ENCODE results near the gene FLVCR2. TPM values are rescaled to one million over a fixed set of nuclear protein-coding genes. Genes with fewer than 3 reads are reported as not detected.

The FLVCR2 gene
- total RNA-seq, 1 donor from 2014 or later = 50.6 TPM

DNA sequence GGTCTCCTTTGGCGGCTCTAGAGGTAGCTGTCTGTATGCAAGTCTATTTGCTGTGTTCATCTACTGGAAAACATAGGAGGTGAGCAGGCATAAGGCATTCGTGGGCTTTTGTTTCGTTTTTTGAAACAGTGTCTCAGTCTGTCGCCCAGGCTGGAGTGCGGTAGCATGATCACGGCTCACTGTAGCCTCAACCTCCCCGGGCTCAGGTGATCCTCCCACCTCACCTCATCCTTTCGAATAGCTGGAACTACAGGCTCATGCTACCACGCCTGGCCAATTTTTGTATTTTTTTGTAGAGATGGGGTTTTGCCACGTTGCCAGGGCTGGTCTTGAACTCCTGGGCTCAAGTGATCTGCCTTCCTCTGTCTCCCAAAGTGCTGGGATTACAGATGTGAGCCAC, 27.5 kb downstream of the FLVCR2 start:
- Mint-ChIP-seq H3K4me1 (ENCODE audit: unreplicated experiment) (peaks cover 76% of the 10 kb centered on the region), H3K27me3 (ENCODE audit: unreplicated experiment) (peaks cover 3% of the 10 kb centered on the region), H3K36me3 (ENCODE audit: low read depth, unreplicated experiment) (peaks cover 23% of the 10 kb centered on the region), H3K27ac (ENCODE audit: unreplicated experiment) (peak overlapping the region; percentile 94), H3K4me3 (ENCODE audit: unreplicated experiment) (no peak overlapping the region), H3K9me3 (ENCODE audit: unreplicated experiment) (no peaks in the 10 kb centered on the region)
- DNase-seq (ENCODE audit: low spot score) = no peak
- TF ChIP-seq CTCF (IDR thresholded peaks at IDR 0.05; ENCODE audit: unreplicated experiment) = no peak

DNA sequence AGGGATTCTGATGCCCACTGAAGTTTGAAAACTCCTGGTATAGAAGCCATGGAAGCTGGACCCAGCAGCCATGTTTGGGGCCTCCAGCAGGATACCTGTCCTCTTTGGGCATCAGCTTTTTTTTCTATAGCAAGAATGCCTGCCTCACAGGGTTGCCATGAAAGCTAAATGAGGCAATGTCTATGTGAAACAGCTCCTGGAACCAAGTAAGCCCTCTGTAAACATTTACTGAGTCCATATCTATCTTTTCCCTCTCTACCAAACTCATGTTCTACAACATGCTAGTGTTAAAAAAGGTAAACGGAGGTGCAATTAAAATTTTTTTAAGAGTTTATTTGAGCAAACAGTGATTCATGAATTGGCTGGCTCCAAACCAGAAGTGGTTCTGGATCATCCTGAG, 28.6 kb downstream of the FLVCR2 start:
- TF ChIP-seq CTCF (IDR thresholded peaks at IDR 0.05; ENCODE audit: unreplicated experiment) = no peak
- no peaks in the 10 kb centered on the region for H3K9me3 Mint-ChIP-seq (ENCODE audit: unreplicated experiment)
- no peak overlapping the region for H3K4me3 Mint-ChIP-seq (ENCODE audit: unreplicated experiment)
- no peak overlapping the region for H3K27ac Mint-ChIP-seq (ENCODE audit: unreplicated experiment)
- DNase-seq (ENCODE audit: low spot score) = no peak
- H3K36me3 Mint-ChIP-seq (ENCODE audit: low read depth, unreplicated experiment) = peaks cover 25% of the 10 kb centered on the region
- peaks cover 3% of the 10 kb centered on the region for H3K27me3 Mint-ChIP-seq (ENCODE audit: unreplicated experiment)
- H3K4me1 Mint-ChIP-seq (ENCODE audit: unreplicated experiment) = peaks cover 74% of the 10 kb centered on the region

DNA sequence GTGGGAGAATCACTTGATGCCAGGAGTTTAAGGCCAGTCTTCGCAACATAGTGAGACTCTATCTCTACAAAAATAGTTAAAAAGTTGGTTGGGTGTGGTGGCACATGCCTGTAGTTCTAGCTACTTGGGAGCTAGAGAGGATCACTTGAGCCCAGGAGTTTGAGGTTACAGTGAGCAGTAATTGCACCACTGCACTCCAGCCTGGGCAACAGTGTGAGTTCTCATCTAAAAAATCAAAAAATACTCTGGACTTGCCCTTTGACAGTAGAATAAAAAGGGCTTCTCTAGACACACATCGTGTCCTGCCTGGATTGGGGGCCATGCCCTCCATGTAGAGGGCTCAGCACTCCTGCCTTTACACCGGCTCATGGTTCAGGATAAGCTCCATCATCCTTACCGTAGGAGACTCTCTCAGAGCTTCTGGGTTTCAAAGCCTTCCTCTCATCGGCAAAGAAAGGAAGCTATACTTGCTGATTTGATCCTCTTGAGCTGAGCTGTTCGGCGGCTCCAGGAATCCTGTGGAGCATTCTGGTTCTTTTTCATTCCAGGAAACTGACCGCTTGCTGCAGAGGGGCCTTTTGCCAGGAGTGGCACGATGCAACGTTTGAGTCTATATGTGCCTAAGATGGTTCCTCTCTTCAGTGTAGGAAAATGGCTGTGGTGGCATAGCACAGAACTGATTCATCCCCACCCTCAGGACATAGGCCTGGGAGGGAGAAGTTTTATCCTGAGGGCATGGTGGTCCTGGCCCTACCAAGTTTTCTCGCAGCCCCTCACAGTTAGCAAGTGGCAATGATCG, 29.6 kb downstream of the FLVCR2 start:
- Mint-ChIP-seq H3K4me1 (ENCODE audit: unreplicated experiment) (peaks cover 64% of the 10 kb centered on the region), H3K9me3 (ENCODE audit: unreplicated experiment) (no peaks in the 10 kb centered on the region), H3K4me3 (ENCODE audit: unreplicated experiment) (no peak overlapping the region), H3K27me3 (ENCODE audit: unreplicated experiment) (peaks cover 4% of the 10 kb centered on the region), H3K36me3 (ENCODE audit: low read depth, unreplicated experiment) (peaks cover 32% of the 10 kb centered on the region), H3K27ac (ENCODE audit: unreplicated experiment) (no peak overlapping the region)
- TF ChIP-seq CTCF (IDR thresholded peaks at IDR 0.05; ENCODE audit: unreplicated experiment) = no peak
- DNase-seq (ENCODE audit: low spot score) = no peak

DNA sequence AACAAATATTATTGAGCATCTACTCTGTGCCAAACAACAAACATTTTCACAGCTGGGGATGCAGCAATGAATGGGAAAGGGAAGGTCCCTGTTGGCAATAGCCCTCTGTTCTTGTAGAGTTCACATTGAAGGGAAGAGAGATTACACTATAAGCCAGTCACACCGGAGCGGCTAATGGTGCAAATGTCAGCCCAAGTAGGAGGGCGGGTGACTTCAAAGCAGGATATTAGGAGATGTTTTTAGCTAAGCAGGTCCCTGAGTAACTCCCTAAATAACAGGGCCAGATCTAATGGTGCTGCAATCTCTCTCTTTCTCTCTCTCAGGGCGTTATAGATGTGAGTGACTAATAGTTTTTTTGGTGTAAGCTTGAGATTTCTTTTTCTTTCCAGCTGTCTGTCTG, 30.7 kb downstream of the FLVCR2 start:
- Mint-ChIP-seq H3K27me3 (ENCODE audit: unreplicated experiment) (peaks cover 6% of the 10 kb centered on the region), H3K36me3 (ENCODE audit: low read depth, unreplicated experiment) (peaks cover 40% of the 10 kb centered on the region), H3K4me1 (ENCODE audit: unreplicated experiment) (peaks cover 53% of the 10 kb centered on the region), H3K27ac (ENCODE audit: unreplicated experiment) (no peak overlapping the region), H3K9me3 (ENCODE audit: unreplicated experiment) (no peaks in the 10 kb centered on the region), H3K4me3 (ENCODE audit: unreplicated experiment) (no peak overlapping the region)
- no peak for TF ChIP-seq CTCF (IDR thresholded peaks at IDR 0.05; ENCODE audit: unreplicated experiment)
- no peak for DNase-seq (ENCODE audit: low spot score)
